ENCODE measurements around the gene NPHP4. TPM values are rescaled to one million over a fixed set of nuclear protein-coding genes. Genes with fewer than 3 reads are reported as not detected.

Gene NPHP4
- total and polyA plus RNA-seq, 9 of the 15 experiments (the other 6 are each of a cell fraction or from before 2014, with no cell fraction given) = 0.52 to 26.2 (median 6.7) TPM

GRCh38 chr1:5977494-5978444 lies 14.5 kb downstream of the NPHP4 start:
- TF ChIP-seq HNRNPK (IDR thresholded peaks at IDR 0.05; ENCODE audit: low read depth, low read length, poor library complexity, severe bottlenecking) (peak; percentile 81), ZFP30 (CRISPR knock-in tag; IDR thresholded peaks at IDR 0.05; ENCODE audit: borderline replicate concordance) (no peak)
- H3K9me1 ChIP-seq (ENCODE audit: control insufficient read depth, insufficient read depth, low read length) = no peaks in the 10 kb centered on the region
- WGBS (ENCODE audit: insufficient coverage, low coverage, missing lambda C conversion rate) = 93% methylated on average over 25 of the region's 26 CpGs
- in situ Hi-C loops (cut with MboI) = no loop called here
- peaks cover 57% of the 10 kb centered on the region for H3K36me3 ChIP-seq (ENCODE audit: control insufficient read depth, insufficient read depth, low read length)
- no peak overlapping the region for H3K27ac ChIP-seq (ENCODE audit: extremely low read depth, low read depth, low read length)
- H3K9ac ChIP-seq (ENCODE audit: insufficient read depth in 1 of 2, low read depth in 2 of 2, low read length in 2 of 2) = 0 out of 4 replicates have a peak overlapping the region, but pooled peaks of 1 of the 2 experiments have one; percentile 29
- FAIRE-seq (no peak), ATAC-seq (no peak), DNase-seq (ENCODE audit: extremely low read depth in 1 of 4, low spot score in 3 of 4) (no peak)
- no TSS peak for BruUV-seq (replicated peaks)
- POLR2A ChIA-PET = interaction anchor here (1.0 kb wide), 1 partner anchor 29 kb away, joined by 4 read pairs; no protein-coding TSS in a partner anchor
- H3K27me3 ChIP-seq (ENCODE audit: control insufficient read depth in 2 of 2, insufficient read depth in 2 of 2, low read length in 2 of 2) = no peaks in the 10 kb centered on the region
- no peaks in the 10 kb centered on the region for H3K9me3 ChIP-seq (replicated peaks; ENCODE audit: control insufficient read depth, insufficient read depth, low read depth, low read length)
- H3K4me1 ChIP-seq (replicated peaks in 1 of 2; ENCODE audit: control insufficient read depth in 2 of 2, insufficient read depth in 2 of 2, low read length in 2 of 2) = peaks cover 10 to 16% of the 10 kb centered on the region in 2 experiments
- CTCF ChIA-PET (ENCODE audit: low intra/inter-chr PET ratio) = no interaction called here
- H2AFZ ChIP-seq (ENCODE audit: low read depth, low read length) = no peak overlapping the region
- H3K79me2 ChIP-seq (ENCODE audit: control insufficient read depth, insufficient read depth, low read length) = no peaks in the 10 kb centered on the region
- intact Hi-C loops (cut with micrococcal nuclease) = loop anchor here (10.0 kb wide), 1 partner anchor 463 kb away; no protein-coding TSS in a partner anchor
- no peaks in the 10 kb centered on the region for H4K20me1 ChIP-seq (replicated peaks; ENCODE audit: control insufficient read depth, insufficient read depth, low read length)
- no peak overlapping the region for H3K4me3 ChIP-seq
- H3K4me2 ChIP-seq (ENCODE audit: insufficient read depth, low read length) = no peak overlapping the region
